HG03439 (cell line): Measurements from ENCODE around the gene SORCS1.

Experiments
- ATAC-seq: cut with Tn5 transposase; IDR thresholded peaks from one replicate; pipeline ENCODE4 v1.9.1; 2021; ENCODE audit warnings: mild to moderate bottlenecking, moderate library complexity; ENCODE audit not compliant: unreplicated experiment

Gene SORCS1

GRCh38 chr10:106765241-106765754, 399.2 kb downstream of the SORCS1 start:
- no peak for ATAC-seq

GRCh38 chr10:106764360-106764759, 400.1 kb downstream of the SORCS1 start:
- no peak for ATAC-seq

DNA sequence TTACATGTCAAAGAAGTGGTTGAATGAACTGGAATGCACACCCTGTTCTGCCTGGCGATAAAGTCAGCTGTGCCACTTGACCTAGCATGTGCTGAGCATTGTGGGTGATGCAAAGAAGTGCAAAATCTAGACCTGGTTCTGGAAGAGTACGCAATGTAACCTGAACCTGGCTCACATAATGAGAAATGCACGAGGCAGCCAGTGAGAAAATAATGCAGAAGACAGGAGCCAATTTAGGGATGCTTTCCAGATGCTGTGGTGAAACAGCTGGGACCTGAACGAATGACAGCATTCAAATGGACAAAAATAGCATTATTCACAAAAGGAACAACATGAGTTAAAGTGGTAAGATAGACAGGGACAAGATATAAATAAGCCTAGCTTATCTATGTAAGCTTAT, 402.6 kb downstream of the SORCS1 start:
- no peak for ATAC-seq

- ATAC-seq = no peak
Observed at GRCh38 chr10:106757521-106757920, 407.0 kb downstream of the SORCS1 start.

DNA sequence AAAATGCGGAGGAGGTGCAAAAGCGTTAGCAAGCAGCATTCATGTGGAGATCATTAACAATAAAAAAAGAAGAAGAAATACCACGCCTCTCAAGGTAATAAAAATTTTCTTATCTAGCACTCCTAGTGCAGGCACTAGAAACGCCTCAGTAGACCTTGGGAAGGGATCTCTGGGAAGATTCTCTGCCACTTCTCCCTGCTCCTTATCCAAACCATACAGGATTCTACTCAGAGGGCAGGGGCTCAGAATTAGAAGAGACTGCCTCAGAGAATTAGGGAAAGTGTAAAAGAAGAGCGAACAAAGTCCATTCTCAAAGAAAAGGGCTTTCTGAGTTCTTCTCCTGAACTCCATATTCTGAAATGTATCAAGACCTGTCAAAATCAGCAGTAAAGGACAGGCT, 413.4 kb downstream of the SORCS1 start:
- ATAC-seq = no peak

DNA sequence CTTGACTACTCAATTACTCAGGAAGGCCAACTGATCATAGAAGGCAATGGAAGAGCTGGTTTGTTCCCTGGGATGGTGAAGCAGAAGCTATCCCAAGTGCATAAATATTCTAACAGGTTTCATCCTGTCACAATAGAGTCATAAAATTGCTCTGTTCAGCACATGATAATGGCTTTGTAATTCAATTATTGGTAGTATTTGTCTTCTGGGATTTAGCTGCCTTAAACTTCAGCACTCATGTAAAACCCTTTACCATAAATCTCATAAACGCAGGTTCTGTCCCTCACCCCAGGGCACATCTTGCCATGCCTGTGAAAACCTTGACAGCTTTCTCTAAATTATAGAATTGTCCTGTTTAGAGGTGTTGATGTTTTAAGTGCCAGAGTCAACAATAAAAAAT, 417.6 kb downstream of the SORCS1 start:
- no peak for ATAC-seq

GRCh38 chr10:106741006-106741530, 423.4 kb downstream of the SORCS1 start:
- ATAC-seq = no peak

DNA sequence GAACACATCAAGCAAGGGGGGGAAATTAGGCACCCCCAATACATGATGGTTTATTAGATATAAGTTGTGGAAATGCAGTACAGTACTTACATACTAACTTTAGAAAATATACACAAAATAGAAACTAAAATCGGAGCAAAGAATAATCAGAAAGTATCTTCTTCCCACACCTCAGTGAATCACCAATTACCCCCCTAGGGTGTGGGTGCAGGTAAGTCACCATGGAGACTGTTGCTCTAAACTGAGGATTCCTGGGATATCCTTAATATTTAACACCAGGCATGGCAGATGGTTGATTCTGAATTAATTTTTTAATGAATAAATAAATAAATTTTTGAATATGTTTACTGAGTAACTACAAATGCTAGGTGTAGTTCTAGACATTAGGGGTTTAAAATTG, 424.4 kb downstream of the SORCS1 start:
- no peak for ATAC-seq

- no peak for ATAC-seq
Observed at GRCh38 chr10:106734220-106734619, 430.3 kb downstream of the SORCS1 start.

- ATAC-seq = no peak
Observed at GRCh38 chr10:106728232-106728631, 436.3 kb downstream of the SORCS1 start.

- no peak for ATAC-seq
Observed at GRCh38 chr10:106727170-106727569, 437.3 kb downstream of the SORCS1 start.

DNA sequence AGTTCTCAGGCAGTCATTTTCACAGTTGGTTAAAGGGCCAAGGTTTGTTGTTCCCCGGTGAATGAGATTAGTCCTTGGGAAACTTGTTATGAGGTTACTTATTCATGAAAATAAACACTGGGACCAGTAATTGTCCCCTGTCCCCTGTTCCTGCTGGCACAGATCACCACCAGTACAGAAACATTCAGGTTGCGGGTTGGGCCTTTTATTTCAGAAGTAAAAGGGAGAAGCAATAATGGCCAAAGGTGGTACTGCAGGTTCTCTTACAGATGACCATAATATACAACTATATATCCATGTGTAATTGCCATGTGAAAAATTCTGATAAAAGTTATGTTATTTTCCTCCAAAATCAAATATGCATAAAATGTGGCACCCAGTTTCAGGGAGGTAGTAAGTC, 442.0 kb downstream of the SORCS1 start:
- ATAC-seq = no peak

GRCh38 chr10:106720683-106721082, 443.8 kb downstream of the SORCS1 start:
- ATAC-seq = no peak

DNA sequence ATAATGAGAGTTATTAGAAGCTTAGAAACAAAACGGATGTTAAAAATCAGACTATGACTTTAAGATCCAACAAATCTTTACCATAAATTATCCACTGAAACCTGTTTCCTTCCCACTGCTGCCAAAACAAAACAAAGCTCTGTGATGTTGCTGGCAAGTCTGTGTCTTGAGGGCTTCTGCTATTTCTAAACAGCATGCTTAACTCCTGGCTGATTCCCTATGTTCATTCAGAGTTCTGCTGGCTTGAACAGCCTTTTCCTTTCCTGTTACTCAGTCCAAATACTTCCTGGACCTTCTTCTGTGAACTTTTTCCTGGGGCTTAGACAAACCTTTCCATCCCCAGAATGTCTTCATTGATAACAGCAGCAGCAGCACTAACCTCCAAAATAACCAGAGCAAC, 448.1 kb downstream of the SORCS1 start:
- ATAC-seq = no peak

- ATAC-seq = no peak
Observed at GRCh38 chr10:106714734-106715555, 449.6 kb downstream of the SORCS1 start.

GRCh38 chr10:106713846-106714245, 450.7 kb downstream of the SORCS1 start:
- ATAC-seq = no peak

DNA sequence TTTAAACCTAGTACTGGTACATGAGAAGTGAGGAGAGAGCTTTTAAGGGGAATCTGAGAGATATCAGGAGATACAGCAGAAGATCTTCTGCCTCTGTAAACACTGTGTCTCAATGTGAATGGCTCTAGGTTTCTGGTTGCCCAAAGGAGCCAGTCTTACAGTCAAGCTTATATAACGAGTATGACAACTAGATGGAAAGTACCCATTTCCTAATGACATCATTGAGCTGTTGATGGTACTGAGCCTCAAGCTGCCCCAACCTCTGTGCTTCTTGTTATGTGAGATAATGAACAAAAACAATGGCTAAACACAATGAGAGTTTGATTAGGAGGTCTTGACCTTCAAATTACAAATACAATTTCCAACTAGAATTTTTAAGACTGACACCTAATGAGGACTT, 451.5 kb downstream of the SORCS1 start:
- ATAC-seq = no peak

DNA sequence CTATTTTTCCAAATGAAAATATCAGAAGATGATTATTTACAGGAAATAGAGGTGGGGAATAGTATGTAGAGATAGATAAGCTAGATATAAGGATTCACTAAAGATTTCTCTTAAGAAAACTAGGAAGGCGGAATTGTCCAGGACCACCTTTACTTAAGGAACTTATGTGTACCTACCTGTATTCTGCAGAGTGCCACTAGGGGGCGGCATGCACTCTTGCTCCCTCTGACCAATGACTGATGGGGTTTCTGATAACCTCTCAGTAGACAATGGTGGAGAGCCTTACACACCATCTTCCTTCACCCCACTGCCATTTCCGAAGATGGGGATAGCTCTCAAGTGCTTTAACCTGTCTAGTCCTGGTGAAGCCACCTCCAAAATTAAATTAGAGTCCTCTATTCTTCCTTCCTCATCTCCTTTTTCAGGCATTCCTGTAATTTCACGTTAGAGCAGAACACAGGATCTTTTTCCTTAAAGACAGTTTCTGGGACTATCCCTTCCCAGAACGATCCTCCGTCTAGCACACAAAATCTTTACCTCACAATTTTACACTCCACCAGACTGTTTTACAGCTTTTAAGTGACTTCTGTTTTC, 453.1 kb downstream of the SORCS1 start:
- peak; percentile 80 for ATAC-seq

- no peak for ATAC-seq
Observed at GRCh38 chr10:106708506-106708905, 456.0 kb downstream of the SORCS1 start.

DNA sequence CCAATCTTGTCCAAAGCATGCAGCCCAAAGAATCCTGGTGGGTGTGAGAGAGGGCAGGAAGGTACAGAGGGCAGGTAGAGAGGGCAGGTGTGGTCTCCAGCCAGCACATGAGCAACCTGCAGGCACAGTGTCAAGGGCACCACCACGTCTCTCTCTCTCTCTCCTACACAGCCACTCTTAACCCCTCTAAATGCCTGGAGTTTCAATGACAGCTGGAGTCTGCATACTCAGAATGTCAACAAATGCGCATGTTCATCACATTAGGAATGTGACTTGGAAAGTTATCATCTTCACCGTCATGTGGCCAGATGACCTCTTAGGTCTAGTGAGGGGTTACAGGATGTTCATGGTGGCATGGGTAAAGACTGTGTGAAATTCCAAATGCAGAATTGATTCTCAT, 456.8 kb downstream of the SORCS1 start:
- no peak for ATAC-seq

GRCh38 chr10:106706127-106706526, 458.4 kb downstream of the SORCS1 start:
- ATAC-seq = no peak

- peak; percentile 70 for ATAC-seq
Observed at GRCh38 chr10:106705681-106706100, 458.8 kb downstream of the SORCS1 start.
